Peyer's patch (tissue), 4 donors: ENCODE data around the gene B4GALNT4. TPM values are rescaled to one million over a fixed set of nuclear protein-coding genes. Genes with fewer than 3 reads are reported as not detected.

ENCODE experiments used
- DNase-seq, 3 donors: peaks; one replicate each; pipeline ENCODE4 v3.0.0-alpha.2; 2017 to 2019
- H3K27ac ChIP-seq, 4 donors: fragments of 200-600 bp; sonication (generic); one replicate each; pipeline ENCODE4 v1.5.1; 2016 to 2019
- H3K27me3 ChIP-seq, 2 donors: fragments of 200-600 bp; sonication (generic); one replicate each; pipeline ENCODE4 v1.5.1; 2019
- H3K36me3 ChIP-seq, 3 donors: fragments of 200-600 bp; sonication (generic); one replicate each; pipeline ENCODE4 v1.5.1; 2016 to 2019
- H3K4me1 ChIP-seq, 4 donors: fragments of 200-600 bp; sonication (generic); one replicate each; pipeline ENCODE4 v1.5.1; 2016 to 2019
- H3K4me3 ChIP-seq, 4 donors: fragments of 200-600 bp; sonication (generic); 1 replicate in 3 of 4; 2 replicates in 1 of 4; pipeline ENCODE4 v1.5.1; 2016 to 2019; ENCODE audit warnings: mild to moderate bottlenecking in 1 of 4
- H3K9me3 ChIP-seq, 4 donors: fragments of 200-600 bp; sonication (generic); one replicate each; pipeline ENCODE4 v1.5.1; 2016 to 2019; ENCODE audit warnings: mild to moderate bottlenecking in 1 of 4
- CTCF ChIP-seq, 6 experiments: fragments of 450-650 bp in 4 of 6; fragments of 200-600 bp in 2 of 6; sonication (generic) in 1 of 6; IDR thresholded peaks; one replicate each; pipeline ENCODE4 v1.5.1; 2017 to 2019; ENCODE audit warnings: antibody characterized with exemption in 6 of 6, mild to moderate bottlenecking in 3 of 6, moderate library complexity in 1 of 6
- POLR2A ChIP-seq, 2 donors: fragments of 450-650 bp; IDR thresholded peaks; one replicate each; pipeline ENCODE4 v1.5.1; 2017; ENCODE audit warnings: antibody characterized with exemption in 2 of 2, mild to moderate bottlenecking in 2 of 2, moderate library complexity in 2 of 2
- total RNA-seq, 4 donors: library from RNA; depleted of rRNA; stranded (reverse); fragments of >200 nt; gene quantifications; one replicate each; pipeline ENCODE4 v1.1.0, GENCODE V29; 2016

The B4GALNT4 gene
- total RNA-seq, 4 donors from 2014 or later = 2.5 to 36.3 (median 9.3) TPM

GRCh38 chr11:426851-427250 lies 57.6 kb downstream of the B4GALNT4 start:
- Histone ChIP-seq H3K27ac (no peak overlapping the region), H3K36me3 (peaks cover 0 to 15% (median 0%) of the 10 kb centered on the region in 3 donors), H3K4me1 (no peaks in the 10 kb centered on the region), H3K9me3 (no peaks in the 10 kb centered on the region), H3K4me3 (no peak overlapping the region), H3K27me3 (no peaks in the 10 kb centered on the region)
- TF ChIP-seq CTCF (IDR thresholded peaks at IDR 0.05) (no peak), POLR2A (IDR thresholded peaks at IDR 0.05) (no peak)
- no peak for DNase-seq

DNA sequence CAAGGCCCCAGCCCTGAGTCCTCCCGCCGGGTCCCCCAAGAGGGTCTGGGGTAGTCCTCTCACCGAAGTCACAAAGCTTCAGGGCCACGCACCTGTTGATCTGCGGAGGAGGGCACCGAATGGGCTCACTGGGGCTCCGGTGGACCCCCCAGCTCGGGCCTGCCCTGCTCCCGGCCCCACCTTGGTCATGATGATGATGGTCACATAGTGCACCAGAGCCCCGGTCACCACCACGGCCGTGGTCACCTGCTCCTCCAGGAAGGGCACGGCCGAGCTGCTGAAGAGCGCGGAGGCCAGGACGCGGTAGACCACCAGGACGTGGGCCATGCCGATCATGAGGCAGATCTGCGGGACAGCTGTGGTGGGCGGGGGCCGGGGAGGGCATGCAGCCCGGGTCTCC lies 59.0 kb downstream of the B4GALNT4 start:
- DNase-seq = no peak
- no peak for TF ChIP-seq CTCF (IDR thresholded peaks at IDR 0.05)
- TF ChIP-seq POLR2A (IDR thresholded peaks at IDR 0.05) = no peak
- H3K9me3 ChIP-seq = no peaks in the 10 kb centered on the region
- H3K27ac ChIP-seq = no peak overlapping the region
- H3K4me1 ChIP-seq = no peaks in the 10 kb centered on the region
- no peak overlapping the region for H3K4me3 ChIP-seq
- H3K36me3 ChIP-seq = peaks cover 0 to 17% (median 0%) of the 10 kb centered on the region in 3 donors
- no peaks in the 10 kb centered on the region for H3K27me3 ChIP-seq

DNA sequence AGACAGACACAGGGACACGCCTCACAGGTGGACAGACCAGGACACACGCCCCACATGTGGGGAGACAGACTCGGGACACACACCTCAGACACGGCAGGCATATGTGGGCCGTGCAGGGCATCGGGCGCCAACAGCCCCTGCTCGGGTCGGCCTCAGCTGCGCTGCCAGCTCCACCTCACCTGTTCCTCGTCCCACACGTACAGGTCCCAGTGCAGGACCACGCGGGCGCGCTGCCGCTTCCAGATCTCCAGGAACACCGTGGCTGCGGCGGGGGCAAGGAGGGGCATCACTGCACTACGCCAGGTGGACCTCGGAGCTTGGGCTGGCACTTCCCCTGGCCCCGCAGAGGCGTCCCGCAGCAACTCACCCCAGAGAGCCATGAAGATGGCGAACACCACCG lies 60.1 kb downstream of the B4GALNT4 start:
- Histone ChIP-seq H3K36me3 (peaks cover 0 to 25% (median 0%) of the 10 kb centered on the region in 3 donors), H3K27ac (no peak overlapping the region), H3K27me3 (no peaks in the 10 kb centered on the region), H3K4me1 (no peaks in the 10 kb centered on the region), H3K9me3 (no peaks in the 10 kb centered on the region), H3K4me3 (no peak overlapping the region)
- peak in 1 of 3 donors; percentile 43 for DNase-seq
- TF ChIP-seq CTCF (IDR thresholded peaks at IDR 0.05) (no peak), POLR2A (IDR thresholded peaks at IDR 0.05) (no peak)

DNA sequence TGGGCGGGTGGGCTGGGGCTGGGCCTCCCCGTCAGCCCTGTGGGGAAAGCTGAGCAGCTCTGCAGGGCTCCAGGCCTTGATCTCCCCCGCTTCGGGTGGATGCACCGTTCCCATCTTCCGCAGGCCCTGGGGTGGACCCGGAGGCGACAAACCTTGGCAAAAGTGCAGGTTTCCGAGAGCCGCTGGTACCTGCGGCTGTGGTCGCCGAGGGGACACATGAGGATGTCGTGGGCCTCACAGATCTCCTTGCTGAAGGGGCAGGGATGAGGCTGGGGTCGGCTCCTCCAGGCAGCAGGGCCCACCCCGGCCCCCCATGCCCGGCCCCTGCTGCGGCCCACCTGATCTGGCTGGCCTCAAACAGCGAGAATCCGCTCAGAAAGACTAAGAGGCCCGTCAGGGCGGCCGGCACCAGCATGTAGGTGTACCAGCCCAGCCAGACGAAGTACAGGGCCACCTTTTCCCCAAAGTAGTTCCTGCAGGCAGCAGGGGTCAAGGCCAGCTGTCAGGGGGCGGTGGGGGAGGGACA lies 60.7 kb downstream of the B4GALNT4 start:
- Histone ChIP-seq H3K36me3 (peaks cover 0 to 28% (median 0%) of the 10 kb centered on the region in 3 donors), H3K27ac (no peak overlapping the region), H3K27me3 (no peaks in the 10 kb centered on the region), H3K4me1 (no peaks in the 10 kb centered on the region), H3K9me3 (no peaks in the 10 kb centered on the region), H3K4me3 (no peak overlapping the region)
- no peak for DNase-seq
- no peak for TF ChIP-seq POLR2A (IDR thresholded peaks at IDR 0.05)
- TF ChIP-seq CTCF (IDR thresholded peaks at IDR 0.05) = no peak

Other genes with a start within 250 kb of the B4GALNT4 start
- not detected for gene SCGB1C1, start 176.4 kb upstream of the B4GALNT4 start, total RNA-seq
- 10 to 100 TPM; 20.6 to 69.7 (median 40.1) TPM for gene BET1L, start 162.1 kb upstream of the B4GALNT4 start, total RNA-seq
- 100 to 1,000 TPM in 1 of 4 donors, 10 to 100 TPM in 3; 65.0 to 108 (median 86.8) TPM for gene RIC8A, start 161.8 kb upstream of the B4GALNT4 start, total RNA-seq
- 10 to 100 TPM; 21.2 to 36.3 (median 29.3) TPM for gene SIRT3, start 133.2 kb upstream of the B4GALNT4 start, total RNA-seq
- gene PSMD13, start 132.5 kb upstream of the B4GALNT4 start, total RNA-seq = 100 to 1,000 TPM in 2 of 4 donors, 10 to 100 TPM in 2; 74.5 to 125 (median 96.9) TPM
- 100 to 1,000 TPM; 109 to 687 (median 492) TPM for gene NLRP6, start 91.1 kb upstream of the B4GALNT4 start, total RNA-seq
- gene PGGHG, start 80.4 kb upstream of the B4GALNT4 start, total RNA-seq = 100 to 1,000 TPM in 3 of 4 donors, 10 to 100 TPM in 1; 94.2 to 385 (median 317) TPM
- not detected for gene IFITM5, start 70.0 kb upstream of the B4GALNT4 start, total RNA-seq
- gene IFITM2, start 61.7 kb upstream of the B4GALNT4 start, total RNA-seq = 10 to 100 TPM; 15.6 to 98.2 (median 46.0) TPM
- 100 to 1,000 TPM in 2 of 4 donors, 10 to 100 TPM in 2; 45.9 to 141 (median 89.6) TPM for gene IFITM1, start 55.5 kb upstream of the B4GALNT4 start, total RNA-seq
- gene IFITM3, start 48.6 kb upstream of the B4GALNT4 start, total RNA-seq = 100 to 1,000 TPM in 1 of 4 donors, 10 to 100 TPM in 3; 30.6 to 200 (median 84.7) TPM
- 100 to 1,000 TPM in 3 of 4 donors, 10 to 100 TPM in 1; 95.7 to 254 (median 202) TPM for gene PKP3, start 24.7 kb downstream of the B4GALNT4 start, total RNA-seq
- gene SIGIRR, start 45.5 kb downstream of the B4GALNT4 start, total RNA-seq = 100 to 1,000 TPM in 3 of 4 donors, 10 to 100 TPM in 1; 82.3 to 143 (median 111) TPM
- gene ANO9, start 72.5 kb downstream of the B4GALNT4 start, total RNA-seq = 100 to 1,000 TPM; 161 to 474 (median 254) TPM
- 10 to 100 TPM; 21.0 to 42.7 (median 31.7) TPM for gene PTDSS2, start 80.8 kb downstream of the B4GALNT4 start, total RNA-seq
- 100 to 1,000 TPM; 130 to 157 (median 137) TPM for gene RNH1, start 137.7 kb downstream of the B4GALNT4 start, total RNA-seq
- gene HRAS, start 166.1 kb downstream of the B4GALNT4 start, total RNA-seq = 10 to 100 TPM; 27.4 to 55.3 (median 35.1) TPM
- gene LRRC56, start 168.0 kb downstream of the B4GALNT4 start, total RNA-seq = 1 to 10 TPM in 2 of 4 donors, under 1 TPM in 2; 0.67 to 4.1 (median 2.4) TPM
- 10 to 100 TPM in 3 of 4 donors, 1 to 10 TPM in 1; 6.6 to 32.9 (median 14.1) TPM for gene LMNTD2, start 191.2 kb downstream of the B4GALNT4 start, total RNA-seq
- 100 to 1,000 TPM in 3 of 4 donors, 10 to 100 TPM in 1; 80.9 to 340 (median 172) TPM for gene RASSF7, start 191.5 kb downstream of the B4GALNT4 start, total RNA-seq
- 10 to 100 TPM; 48.4 to 88.0 (median 57.8) TPM for gene PHRF1, start 207.0 kb downstream of the B4GALNT4 start, total RNA-seq
- gene IRF7, start 246.5 kb downstream of the B4GALNT4 start, total RNA-seq = 10 to 100 TPM; 28.1 to 80.9 (median 58.4) TPM